ENCODE data around the gene LEPROT.

DNA sequence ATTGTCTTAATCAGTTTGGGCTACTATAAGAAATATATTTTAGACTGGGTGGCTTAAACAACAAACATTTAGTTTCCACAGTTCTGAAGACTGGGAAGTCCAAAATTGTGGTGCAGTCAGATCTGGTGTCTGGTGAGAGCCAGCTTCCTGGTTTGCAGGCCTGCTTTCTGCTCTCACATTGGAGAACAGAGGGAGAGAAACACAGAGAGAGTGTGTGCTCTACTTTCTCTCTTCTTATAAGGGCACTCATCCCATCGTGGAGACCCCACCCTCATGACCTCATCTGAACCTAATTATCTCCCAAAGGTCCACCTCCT is 4.1 kb downstream of the LEPROT start:
- TF ChIP-seq EP300 (conservative IDR thresholded peaks at IDR 0.05; ENCODE audit: poor library complexity, severe bottlenecking) (no peak), EZH2 (IDR thresholded peaks at IDR 0.05; ENCODE audit: borderline replicate concordance, insufficient read depth, low read length, poor library complexity, severe bottlenecking) (no peak), POLR2AphosphoS5 (IDR thresholded peaks at IDR 0.05) (no peak)
- TF ChIP-seq, protein P1, sequence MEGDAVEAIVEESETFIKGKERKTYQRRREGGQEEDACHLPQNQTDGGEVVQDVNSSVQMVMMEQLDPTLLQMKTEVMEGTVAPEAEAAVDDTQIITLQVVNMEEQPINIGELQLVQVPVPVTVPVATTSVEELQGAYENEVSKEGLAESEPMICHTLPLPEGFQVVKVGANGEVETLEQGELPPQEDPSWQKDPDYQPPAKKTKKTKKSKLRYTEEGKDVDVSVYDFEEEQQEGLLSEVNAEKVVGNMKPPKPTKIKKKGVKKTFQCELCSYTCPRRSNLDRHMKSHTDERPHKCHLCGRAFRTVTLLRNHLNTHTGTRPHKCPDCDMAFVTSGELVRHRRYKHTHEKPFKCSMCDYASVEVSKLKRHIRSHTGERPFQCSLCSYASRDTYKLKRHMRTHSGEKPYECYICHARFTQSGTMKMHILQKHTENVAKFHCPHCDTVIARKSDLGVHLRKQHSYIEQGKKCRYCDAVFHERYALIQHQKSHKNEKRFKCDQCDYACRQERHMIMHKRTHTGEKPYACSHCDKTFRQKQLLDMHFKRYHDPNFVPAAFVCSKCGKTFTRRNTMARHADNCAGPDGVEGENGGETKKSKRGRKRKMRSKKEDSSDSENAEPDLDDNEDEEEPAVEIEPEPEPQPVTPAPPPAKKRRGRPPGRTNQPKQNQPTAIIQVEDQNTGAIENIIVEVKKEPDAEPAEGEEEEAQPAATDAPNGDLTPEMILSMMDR (IDR thresholded peaks at IDR 0.05; ENCODE audit: poor library complexity, severe bottlenecking), result no peak

Data from neural cell (in vitro differentiated cells).